ENCODE data around the gene APCDD1L.

DNA sequence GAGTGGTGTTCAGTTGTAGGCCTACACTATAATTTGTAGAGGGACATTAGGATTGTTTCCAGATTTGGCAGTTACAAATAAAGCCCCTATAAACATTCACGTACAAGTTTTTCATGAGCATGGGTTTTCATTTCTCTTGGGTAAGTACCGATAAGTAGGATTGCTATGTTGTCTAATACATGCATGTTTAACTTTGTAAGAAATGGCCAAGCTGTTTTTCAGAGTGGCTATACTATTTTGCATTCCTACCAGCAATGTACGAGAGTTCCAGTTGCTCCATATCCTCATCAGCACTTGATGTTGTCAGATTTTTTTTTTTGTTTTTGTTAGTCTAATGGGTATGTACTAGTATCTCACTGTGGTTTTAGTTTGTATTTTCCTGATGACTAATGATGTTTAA lies 11.2 kb upstream of the APCDD1L start:
- TF ChIP-seq POLR2AphosphoS5 (IDR thresholded peaks at IDR 0.05; ENCODE audit: low read depth, low read length), result no peak
- TF ChIP-seq TAF1 (IDR thresholded peaks at IDR 0.05; ENCODE audit: low read depth, low read length), result no peak

Data from GM12891 (cell line).